GM19372 (cell line): ENCODE data around the gene IQCH.

Experiments used
- ATAC-seq: cut with Tn5 transposase; IDR thresholded peaks from one replicate; pipeline ENCODE4 v1.9.1; 2021; ENCODE audit warnings: mild to moderate bottlenecking, low read depth, moderate library complexity; ENCODE audit not compliant: unreplicated experiment

Gene IQCH

GRCh38 chr15:67385971-67386370, 131.4 kb downstream of the IQCH start:
- no peak for ATAC-seq

- ATAC-seq = no peak
Measured at GRCh38 chr15:67386947-67387346, 132.4 kb downstream of the IQCH start.

GRCh38 chr15:67389975-67390374, 135.4 kb downstream of the IQCH start:
- ATAC-seq = no peak

- ATAC-seq = no peak
Measured at GRCh38 chr15:67394873-67395639, 140.5 kb downstream of the IQCH start.

GRCh38 chr15:67396114-67396513, 141.5 kb downstream of the IQCH start:
- no peak for ATAC-seq

- no peak for ATAC-seq
Measured at GRCh38 chr15:67397139-67397538, 142.6 kb downstream of the IQCH start.

GRCh38 chr15:67399925-67400324, 145.3 kb downstream of the IQCH start:
- ATAC-seq = no peak

GRCh38 chr15:67400890-67401289, 146.3 kb downstream of the IQCH start:
- no peak for ATAC-seq

- ATAC-seq = no peak
Measured at GRCh38 chr15:67401336-67401735, 146.8 kb downstream of the IQCH start.

GRCh38 chr15:67403428-67404154, 149.0 kb downstream of the IQCH start:
- ATAC-seq = no peak

- ATAC-seq = no peak
Measured at GRCh38 chr15:67405208-67406191, 150.9 kb downstream of the IQCH start.

- ATAC-seq = no peak
Measured at GRCh38 chr15:67406257-67406861, 151.8 kb downstream of the IQCH start.

GRCh38 chr15:67407786-67408185, 153.2 kb downstream of the IQCH start:
- ATAC-seq = no peak

GRCh38 chr15:67409175-67409574, 154.6 kb downstream of the IQCH start:
- no peak for ATAC-seq

GRCh38 chr15:67411486-67411885, 156.9 kb downstream of the IQCH start:
- no peak for ATAC-seq

GRCh38 chr15:67413770-67414390, 159.3 kb downstream of the IQCH start:
- no peak for ATAC-seq

- no peak for ATAC-seq
Measured at GRCh38 chr15:67415181-67415580, 160.6 kb downstream of the IQCH start.

GRCh38 chr15:67416891-67417290, 162.3 kb downstream of the IQCH start:
- ATAC-seq = no peak

GRCh38 chr15:67419705-67420104, 165.1 kb downstream of the IQCH start:
- no peak for ATAC-seq

GRCh38 chr15:67420137-67420536, 165.6 kb downstream of the IQCH start:
- ATAC-seq = no peak
